Measurements from ENCODE around the gene PRM3.

The PRM3 gene

GRCh38 chr16:11253995-11254912, 19.2 kb downstream of the PRM3 start:
- Histone ChIP-seq H3K4me3 (ENCODE audit: low read depth, low read length, poor library complexity, severe bottlenecking) (peak overlapping the region; percentile 87), H3K9me3 (ENCODE audit: low read length) (no peaks in the 10 kb centered on the region), H4K20me1 (ENCODE audit: insufficient read depth, low read length) (no peaks in the 10 kb centered on the region), H3K36me3 (ENCODE audit: insufficient read depth, low read length) (peaks cover 30% of the 10 kb centered on the region), H3K27ac (ENCODE audit: low read depth, low read length, poor library complexity, severe bottlenecking) (peak overlapping the region; percentile 92), H2AFZ (ENCODE audit: low read length) (no peak overlapping the region), H3K79me2 (ENCODE audit: insufficient read depth, low read length) (no peaks in the 10 kb centered on the region), H3K4me2 (ENCODE audit: low read length) (peak overlapping the region; percentile 89), H3K4me1 (ENCODE audit: insufficient read depth, low read length, severe bottlenecking) (peaks cover 79% of the 10 kb centered on the region), H3K9ac (ENCODE audit: low read length) (peak overlapping the region; percentile 87), H3K9me2 (ENCODE audit: low read depth, low read length) (no peaks in the 10 kb centered on the region), H3F3A (ENCODE audit: insufficient read depth, low read length) (no peaks in the 10 kb centered on the region; the same call in 1 of the 2 replicates), H3K27me3 (ENCODE audit: insufficient read depth, low read length) (no peaks in the 10 kb centered on the region)
- TF ChIP-seq EZH2 (IDR thresholded peaks at IDR 0.05; ENCODE audit: borderline replicate concordance, low read length): no peak
- no peak for TF ChIP-seq CTCF (IDR thresholded peaks at IDR 0.05; ENCODE audit: low read length)

DNA sequence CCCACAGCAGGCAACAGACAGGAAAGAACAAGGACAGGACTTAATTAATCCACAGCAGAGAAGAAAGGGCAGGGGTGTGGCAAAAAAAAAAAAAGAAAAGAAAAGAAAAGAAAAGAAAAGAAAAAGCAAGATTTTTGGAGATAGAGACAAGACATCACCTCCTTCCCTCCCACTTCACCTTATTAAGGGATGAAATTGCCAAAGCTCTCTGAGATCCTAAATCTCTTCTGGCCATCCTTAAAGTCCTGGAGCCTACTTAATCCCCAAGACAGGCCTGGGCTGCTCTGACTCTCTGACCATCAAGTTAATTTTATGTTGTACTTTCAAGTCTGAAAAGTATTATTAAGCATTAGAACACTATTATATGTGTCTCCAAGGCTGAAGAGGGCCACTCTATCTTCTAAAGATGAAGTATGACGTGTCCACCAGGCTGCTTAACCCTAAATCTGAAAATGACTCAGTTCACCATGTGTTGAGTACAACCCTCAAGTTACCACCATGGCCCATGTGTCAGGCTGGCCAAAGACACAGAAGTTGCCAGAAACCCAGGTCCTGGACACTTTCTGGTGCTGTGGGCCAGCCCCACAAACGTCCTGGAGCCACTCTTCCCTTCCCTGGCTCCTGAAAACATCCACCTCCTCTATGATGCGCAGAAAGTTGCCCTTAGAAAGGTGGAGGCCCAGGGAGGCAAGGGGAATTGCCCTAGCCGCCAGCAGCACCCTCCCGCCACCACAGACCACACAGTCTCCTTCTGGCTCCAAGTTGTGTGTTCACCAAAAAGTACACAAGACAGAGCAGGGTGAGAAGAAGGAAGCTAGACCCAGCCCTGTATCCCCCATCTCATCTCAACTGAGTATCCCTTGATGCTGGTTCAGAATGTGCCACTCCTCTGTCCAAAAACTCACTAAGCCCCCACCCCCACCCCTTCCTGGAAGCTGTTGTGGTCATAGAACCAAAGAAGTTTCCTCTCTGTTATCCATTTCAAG, 20.1 kb downstream of the PRM3 start:
- peak overlapping the region; percentile 92 for H3K27ac ChIP-seq (ENCODE audit: low read depth, low read length, poor library complexity, severe bottlenecking)

More for the DNA sequence above, 20.1 kb downstream of the PRM3 start:
- Histone ChIP-seq H3K4me3 (ENCODE audit: low read depth, low read length, poor library complexity, severe bottlenecking) (peak overlapping the region; percentile 87), H3K27me3 (ENCODE audit: insufficient read depth, low read length) (no peaks in the 10 kb centered on the region), H3K36me3 (ENCODE audit: insufficient read depth, low read length) (peaks cover 30% of the 10 kb centered on the region), H3K9ac (ENCODE audit: low read length) (peak overlapping the region; percentile 87), H3K4me2 (ENCODE audit: low read length) (peak overlapping the region; percentile 89), H3F3A (ENCODE audit: insufficient read depth, low read length) (no peaks in the 10 kb centered on the region; the same call in 1 of the 2 replicates), H3K9me2 (ENCODE audit: low read depth, low read length) (no peaks in the 10 kb centered on the region), H3K9me3 (ENCODE audit: low read length) (no peaks in the 10 kb centered on the region), H2AFZ (ENCODE audit: low read length) (no peak overlapping the region), H3K4me1 (ENCODE audit: insufficient read depth, low read length, severe bottlenecking) (peaks cover 80% of the 10 kb centered on the region), H3K79me2 (ENCODE audit: insufficient read depth, low read length) (no peaks in the 10 kb centered on the region), H4K20me1 (ENCODE audit: insufficient read depth, low read length) (no peaks in the 10 kb centered on the region)
- TF ChIP-seq EZH2 (IDR thresholded peaks at IDR 0.05; ENCODE audit: borderline replicate concordance, low read length) (no peak), CTCF (IDR thresholded peaks at IDR 0.05; ENCODE audit: low read length) (no peak)
